Smooth muscle cell of the umbilical artery (primary cell): ENCODE data around the gene NDRG4. TPM values are rescaled to one million over a fixed set of nuclear protein-coding genes. Genes with fewer than 3 reads are reported as not detected.

Experiments
- total RNA-seq: library from RNA; depleted of rRNA; stranded (reverse); fragments of >200 nt; gene quantifications from 2 replicates; pipeline ENCODE4 v1.2.3, GENCODE V29; 2014

Gene NDRG4, protein sequence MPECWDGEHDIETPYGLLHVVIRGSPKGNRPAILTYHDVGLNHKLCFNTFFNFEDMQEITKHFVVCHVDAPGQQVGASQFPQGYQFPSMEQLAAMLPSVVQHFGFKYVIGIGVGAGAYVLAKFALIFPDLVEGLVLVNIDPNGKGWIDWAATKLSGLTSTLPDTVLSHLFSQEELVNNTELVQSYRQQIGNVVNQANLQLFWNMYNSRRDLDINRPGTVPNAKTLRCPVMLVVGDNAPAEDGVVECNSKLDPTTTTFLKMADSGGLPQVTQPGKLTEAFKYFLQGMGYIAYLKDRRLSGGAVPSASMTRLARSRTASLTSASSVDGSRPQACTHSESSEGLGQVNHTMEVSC
- total RNA-seq, result 11.3 and 13.7 TPM in 2 replicates

DNA sequence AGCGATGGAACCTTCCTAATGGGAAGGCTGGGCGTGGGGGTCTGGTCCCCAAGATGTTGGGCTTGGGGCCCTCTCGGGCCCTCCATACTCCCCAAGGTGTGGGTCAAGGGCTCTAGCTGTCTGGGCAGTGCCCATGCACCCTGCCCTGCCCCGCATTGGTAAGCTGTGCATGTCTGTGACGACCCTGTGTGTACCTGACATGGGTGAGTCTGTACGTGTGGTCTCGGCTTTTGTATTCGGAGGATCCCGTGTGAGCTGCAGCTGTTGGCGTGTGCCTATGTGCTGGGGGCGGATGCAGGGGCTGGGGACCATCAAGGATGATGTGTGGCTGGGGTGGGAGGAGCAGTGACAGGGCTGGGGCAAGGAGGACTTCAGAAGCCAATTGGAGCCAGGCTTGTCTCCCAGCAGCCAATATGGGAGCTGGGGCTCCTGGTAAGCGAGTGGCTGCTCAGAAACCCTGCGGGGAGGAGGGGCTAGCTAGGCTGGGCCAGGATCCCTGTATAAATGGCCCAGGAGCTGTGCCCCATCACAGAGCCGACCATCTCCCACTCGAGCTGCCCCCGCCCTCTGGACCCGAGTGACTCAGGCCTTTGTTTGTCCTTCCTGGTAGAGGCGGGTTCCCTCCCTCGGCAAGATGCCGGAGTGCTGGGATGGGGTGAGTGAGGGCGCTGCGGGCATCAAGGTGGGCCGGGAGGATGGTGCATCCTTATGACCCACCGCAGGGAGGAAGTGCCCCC is at the start of gene NDRG4:
Gene NDRG4 (plus strand): TSS at position 529 of the 737 bp plus-strand sequence. CDS start 106 bp downstream, at position 635.

GRCh38 chr16:58515125-58515870 is 15.4 kb downstream of the NDRG4 start, which contains the start of gene SETD6:
Gene SETD6, plus strand, starts transcription at chr16:58515517. Its CDS starts 21 bp downstream, at chr16:58515538.

Other genes with a start within 250 kb of the NDRG4 start
- gene PRSS54, start 205.1 kb upstream of the NDRG4 start, total RNA-seq, result not detected in 2 replicates
- gene GINS3, start 107.7 kb upstream of the NDRG4 start, total RNA-seq, result 0.89 and 3.1 TPM in 2 replicates
- 13.3 and 14.0 TPM in 2 replicates for gene SETD6, start 15.4 kb downstream of the NDRG4 start, total RNA-seq
- gene CNOT1, start 129.7 kb downstream of the NDRG4 start, total RNA-seq, result 95.9 and 163 TPM in 2 replicates
- 47.2 and 49.6 TPM in 2 replicates for gene SLC38A7, start 184.6 kb downstream of the NDRG4 start, total RNA-seq
- 34.1 and 75.5 TPM in 2 replicates for gene GOT2, start 234.2 kb downstream of the NDRG4 start, total RNA-seq